H9 (cell line): ENCODE data around the gene GGT5. TPM values are rescaled to one million over a fixed set of nuclear protein-coding genes. Genes with fewer than 3 reads are reported as not detected.

Experiments used
- DNase-seq: peaks from one replicate; pipeline ENCODE4 v3.0.0-alpha.2; 2017
- H2AFZ ChIP-seq: one replicate; pipeline ENCODE4 v1.6.1; 2013; ENCODE audit warnings: mild to moderate bottlenecking, low read length, control low read depth, moderate library complexity
- H2AK5ac ChIP-seq: 2 replicates; pipeline ENCODE4 v1.6.1; 2013; ENCODE audit warnings: low read length, control low read depth, mixed read lengths; ENCODE audit not compliant: insufficient read length
- H2BK120ac ChIP-seq: one replicate; pipeline ENCODE4 v1.6.1; 2013; ENCODE audit warnings: low read depth, mild to moderate bottlenecking, low read length, control low read depth, inconsistent platforms; ENCODE audit not compliant: poor library complexity, severe bottlenecking
- H2BK12ac ChIP-seq: 2 replicates; pipeline ENCODE4 v1.6.1; 2013; ENCODE audit warnings: low read length, control low read depth, mixed read lengths, low read depth; ENCODE audit not compliant: insufficient read length
- H2BK15ac ChIP-seq: 2 replicates; pipeline ENCODE4 v1.6.1; 2013; ENCODE audit warnings: low read depth, low read length, control low read depth
- H2BK20ac ChIP-seq: one replicate; pipeline ENCODE4 v1.6.1; 2013; ENCODE audit warnings: low read depth, mild to moderate bottlenecking, low read length, control low read depth, inconsistent platforms; ENCODE audit not compliant: poor library complexity, severe bottlenecking
- H2BK5ac ChIP-seq: 2 replicates; pipeline ENCODE4 v1.6.1; 2013; ENCODE audit warnings: low read length, control low read depth, mixed read lengths; ENCODE audit not compliant: insufficient read length
- H3K14ac ChIP-seq: 2 replicates; pipeline ENCODE4 v1.6.1; 2013; ENCODE audit warnings: low read length, control low read depth; ENCODE audit not compliant: insufficient read depth
- H3K18ac ChIP-seq: 2 replicates; pipeline ENCODE4 v1.6.1; 2013; ENCODE audit warnings: low read depth, mild to moderate bottlenecking, mixed read lengths, low read length, control low read depth; ENCODE audit not compliant: insufficient read length
- H3K23ac ChIP-seq: 2 replicates; pipeline ENCODE4 v1.6.1; 2013; ENCODE audit warnings: low read length, control low read depth, mixed read lengths, low read depth; ENCODE audit not compliant: insufficient read length
- H3K23me2 ChIP-seq: 2 replicates; pipeline ENCODE4 v1.6.1; 2013; ENCODE audit warnings: low read depth, mild to moderate bottlenecking, mixed read lengths, low read length, control low read depth; ENCODE audit not compliant: insufficient read length, poor library complexity, severe bottlenecking
- H3K27ac ChIP-seq: 2 replicates; pipeline ENCODE4 v1.5.1; 2013; ENCODE audit warnings: low read length, control low read depth, mixed read lengths, low read depth; ENCODE audit not compliant: insufficient read length
- H3K27me3 ChIP-seq: 2 replicates; pipeline ENCODE4 v1.6.1; 2013; ENCODE audit warnings: low read length, control low read depth, inconsistent platforms; ENCODE audit not compliant: insufficient read depth
- H3K4ac ChIP-seq: 2 replicates; pipeline ENCODE4 v1.6.1; 2013; ENCODE audit warnings: low read depth, mild to moderate bottlenecking, control low read depth, inconsistent platforms, low read length, moderate library complexity
- H3K4me1 ChIP-seq: 2 replicates; pipeline ENCODE4 v1.6.1; 2013; ENCODE audit warnings: low read length, control low read depth, inconsistent platforms; ENCODE audit not compliant: insufficient read depth
- H3K4me2 ChIP-seq: 2 replicates; pipeline ENCODE4 v1.6.1; 2013; ENCODE audit warnings: low read length, control low read depth, mixed read lengths; ENCODE audit not compliant: insufficient read length, insufficient read depth
- H3K56ac ChIP-seq: 2 replicates; pipeline ENCODE4 v1.6.1; 2013; ENCODE audit warnings: low read depth, mild to moderate bottlenecking, mixed read lengths, low read length, control low read depth; ENCODE audit not compliant: insufficient read length
- H3K79me1 ChIP-seq: 2 replicates; pipeline ENCODE4 v1.6.1; 2013; ENCODE audit warnings: low read depth, mild to moderate bottlenecking, moderate library complexity, low read length, control low read depth, inconsistent platforms; ENCODE audit not compliant: insufficient read depth, poor library complexity, severe bottlenecking
- H3K79me2 ChIP-seq: 2 replicates; pipeline ENCODE4 v1.6.1; 2013; ENCODE audit warnings: low read length, control low read depth, inconsistent platforms; ENCODE audit not compliant: insufficient read depth
- H3K9ac ChIP-seq: 2 replicates; pipeline ENCODE4 v1.6.1; 2013; ENCODE audit warnings: low read length, control low read depth, mixed read lengths; ENCODE audit not compliant: insufficient read length; ENCODE audit errors: extremely low read depth
- H3K9me3 ChIP-seq: one replicate; pipeline ENCODE4 v1.6.1; 2013; ENCODE audit warnings: low read depth, low read length, inconsistent platforms; ENCODE audit not compliant: control insufficient read depth
- H3T11ph ChIP-seq: one replicate; pipeline ENCODE4 v1.6.1; 2013; ENCODE audit warnings: mild to moderate bottlenecking, low read length, control low read depth, inconsistent platforms
- H4K20me1 ChIP-seq: one replicate; pipeline ENCODE4 v1.6.1; 2013; ENCODE audit not compliant: control insufficient read depth, insufficient read length, insufficient read depth
- H4K5ac ChIP-seq: 2 replicates; pipeline ENCODE4 v1.6.1; 2013; ENCODE audit warnings: low read depth, mild to moderate bottlenecking, mixed read lengths, low read length, control low read depth; ENCODE audit not compliant: insufficient read length
- H4K8ac ChIP-seq: replicated peaks from 2 replicates; pipeline ENCODE4 v1.6.1; 2013; ENCODE audit warnings: low read length, control low read depth, mixed read lengths, low read depth; ENCODE audit not compliant: insufficient read length
- H4K91ac ChIP-seq: 2 replicates; pipeline ENCODE4 v1.6.1; 2013; ENCODE audit warnings: low read depth, mild to moderate bottlenecking, moderate library complexity, mixed read lengths, low read length, control low read depth; ENCODE audit not compliant: insufficient read length
- H3K27ac Mint-ChIP-seq, 3 experiments: 2 replicates in 2 of 3; 3 replicates in 1 of 3; pipeline ENCODE4 v1.8.0; 2020 to 2021; ENCODE audit warnings: mixed read lengths in 3 of 3, mild to moderate bottlenecking in 1 of 3, moderate library complexity in 1 of 3
- H3K27me3 Mint-ChIP-seq: 2 replicates; pipeline ENCODE4 v1.8.0; 2021; ENCODE audit warnings: low read depth, mild to moderate bottlenecking, moderate library complexity, mixed read lengths
- H3K36me3 Mint-ChIP-seq, 3 experiments: 2 replicates in 2 of 3; 3 replicates in 1 of 3; pipeline ENCODE4 v1.8.0; 2020 to 2021; ENCODE audit warnings: low read depth in 3 of 3, mixed read lengths in 3 of 3; ENCODE audit not compliant: insufficient read depth in 1 of 3
- H3K4me1 Mint-ChIP-seq, 2 experiments: 2 replicates each; pipeline ENCODE4 v1.8.0; 2020; ENCODE audit warnings: mixed read lengths in 2 of 2
- H3K4me3 Mint-ChIP-seq, 2 experiments: 2 replicates in 1 of 2; 3 replicates in 1 of 2; pipeline ENCODE4 v1.8.0; 2020 to 2021; ENCODE audit warnings: mild to moderate bottlenecking in 2 of 2, mixed read lengths in 2 of 2, moderate library complexity in 1 of 2
- H3K9me3 Mint-ChIP-seq, 2 experiments: 2 replicates in 1 of 2; 3 replicates in 1 of 2; pipeline ENCODE4 v1.8.0; 2020; ENCODE audit warnings: mild to moderate bottlenecking in 2 of 2, mixed read lengths in 2 of 2, moderate library complexity in 1 of 2
- WGBS: extraction: QIAGEN DNeasy Blood & Tissue Kit; methylation state at CpG from one replicate; pipeline ENCODE4 v1.1.7; 2013; ENCODE audit warnings: missing lambda C conversion rate, low lambda C conversion rate, mixed read lengths; ENCODE audit not compliant: insufficient read length; ENCODE audit errors: extremely low coverage; 5-methylcytosine and 5-hydroxymethylcytosine counted together
- total RNA-seq: library from RNA; stranded (reverse); gene quantifications from 2 replicates; pipeline ENCODE4 v1.2.1, GENCODE V29; 2021
- TF ChIP-seq, protein P1 (sequence below): fragments of 200-600 bp; sonication (generic); conservative IDR thresholded peaks from 3 replicates; pipeline ENCODE4 v1.8.0; 2021; ENCODE audit warnings: antibody characterized with exemption, mild to moderate bottlenecking

The GGT5 gene
- total RNA-seq, 1 experiment from 2014 or later = 0.20 TPM

DNA sequence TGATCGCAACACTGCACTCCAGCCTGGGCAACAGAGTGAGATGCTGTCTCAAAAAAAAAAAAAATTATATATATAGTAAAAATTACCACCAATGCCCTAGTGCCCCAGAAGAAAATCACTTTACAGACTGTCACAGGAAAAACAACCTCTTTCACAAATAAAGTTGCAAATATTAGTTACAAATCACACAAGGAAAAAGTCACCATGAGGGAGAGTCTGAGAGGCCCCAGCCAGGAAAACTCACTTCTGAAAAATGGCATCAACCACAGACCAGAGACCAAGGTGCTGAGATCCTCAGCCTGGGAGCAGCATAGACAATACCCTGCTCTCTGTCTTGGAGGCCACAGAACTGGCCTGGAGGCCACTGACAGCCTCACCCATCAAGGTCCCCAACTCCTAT lies 20.4 kb downstream of the GGT5 start:
- no peaks in the 10 kb centered on the region for H3K23me2 ChIP-seq
- H3K18ac ChIP-seq = no peak overlapping the region
- no peak overlapping the region for H4K91ac ChIP-seq
- H4K5ac ChIP-seq = no peak overlapping the region
- H3K14ac ChIP-seq = no peak overlapping the region; the same call in 1 of the 2 replicates
- Mint-ChIP-seq H3K9me3 (peaks cover 5 to 11% of the 10 kb centered on the region in 2 experiments), H3K4me1 (no peaks in the 10 kb centered on the region), H3K4me3 (no peak overlapping the region), H3K27me3 (peaks cover 3% of the 10 kb centered on the region; the same call in 1 of the 2 replicates), H3K27ac (no peak overlapping the region), H3K36me3 (peaks cover 2 to 4% (median 2%) of the 10 kb centered on the region in 3 experiments; a peak in 5 of 7 replicates)
- no peak overlapping the region for H2AK5ac ChIP-seq
- no peak overlapping the region for H2BK5ac ChIP-seq
- TF ChIP-seq, protein P1, sequence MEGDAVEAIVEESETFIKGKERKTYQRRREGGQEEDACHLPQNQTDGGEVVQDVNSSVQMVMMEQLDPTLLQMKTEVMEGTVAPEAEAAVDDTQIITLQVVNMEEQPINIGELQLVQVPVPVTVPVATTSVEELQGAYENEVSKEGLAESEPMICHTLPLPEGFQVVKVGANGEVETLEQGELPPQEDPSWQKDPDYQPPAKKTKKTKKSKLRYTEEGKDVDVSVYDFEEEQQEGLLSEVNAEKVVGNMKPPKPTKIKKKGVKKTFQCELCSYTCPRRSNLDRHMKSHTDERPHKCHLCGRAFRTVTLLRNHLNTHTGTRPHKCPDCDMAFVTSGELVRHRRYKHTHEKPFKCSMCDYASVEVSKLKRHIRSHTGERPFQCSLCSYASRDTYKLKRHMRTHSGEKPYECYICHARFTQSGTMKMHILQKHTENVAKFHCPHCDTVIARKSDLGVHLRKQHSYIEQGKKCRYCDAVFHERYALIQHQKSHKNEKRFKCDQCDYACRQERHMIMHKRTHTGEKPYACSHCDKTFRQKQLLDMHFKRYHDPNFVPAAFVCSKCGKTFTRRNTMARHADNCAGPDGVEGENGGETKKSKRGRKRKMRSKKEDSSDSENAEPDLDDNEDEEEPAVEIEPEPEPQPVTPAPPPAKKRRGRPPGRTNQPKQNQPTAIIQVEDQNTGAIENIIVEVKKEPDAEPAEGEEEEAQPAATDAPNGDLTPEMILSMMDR = no peak
- H3K9ac ChIP-seq = no peak overlapping the region
- WGBS = no CpG with 5 or more reads among the region's 1 CpG
- H2BK12ac ChIP-seq = no peak overlapping the region
- no peaks in the 10 kb centered on the region for H3K4me1 ChIP-seq
- no peak overlapping the region for H2BK20ac ChIP-seq
- H3T11ph ChIP-seq = no peak overlapping the region
- no peak overlapping the region for H2BK120ac ChIP-seq
- no peak overlapping the region for H3K56ac ChIP-seq
- no peak overlapping the region for H3K27ac ChIP-seq
- H4K20me1 ChIP-seq = no peaks in the 10 kb centered on the region
- no peak overlapping the region for H4K8ac ChIP-seq
- H3K4ac ChIP-seq = no peak overlapping the region
- H2BK15ac ChIP-seq = no peak overlapping the region
- no peak overlapping the region for H2AFZ ChIP-seq
- no peak overlapping the region for H3K23ac ChIP-seq
- no peak for DNase-seq
- H3K27me3 ChIP-seq = no peaks in the 10 kb centered on the region
- H3K9me3 ChIP-seq = no peaks in the 10 kb centered on the region
- no peak overlapping the region for H3K4me2 ChIP-seq
- H3K79me2 ChIP-seq = no peaks in the 10 kb centered on the region
- no peaks in the 10 kb centered on the region for H3K79me1 ChIP-seq
